NCI-H187 (cell line): ENCODE results near the gene PDHB.
"Not testable (repeated sequence)": the region's sequence is repeated elsewhere in the genome, so short reads cannot be mapped to it uniquely, and the experiment has no call there.

Experiments
- DNase-seq, 2 experiments: peaks; one replicate each; lab custom pipeline; 2025; lab: John Stamatoyannopoulos, UW

PDHB gene

GRCh38 chr3:58433400-58434167 lies at the start of gene PDHB:
Gene PDHB, minus strand, starts transcription at chr3:58433832. Its CDS starts 23 bp downstream, at chr3:58433809.
- peak; percentile 53 to 76 for DNase-seq

DNA sequence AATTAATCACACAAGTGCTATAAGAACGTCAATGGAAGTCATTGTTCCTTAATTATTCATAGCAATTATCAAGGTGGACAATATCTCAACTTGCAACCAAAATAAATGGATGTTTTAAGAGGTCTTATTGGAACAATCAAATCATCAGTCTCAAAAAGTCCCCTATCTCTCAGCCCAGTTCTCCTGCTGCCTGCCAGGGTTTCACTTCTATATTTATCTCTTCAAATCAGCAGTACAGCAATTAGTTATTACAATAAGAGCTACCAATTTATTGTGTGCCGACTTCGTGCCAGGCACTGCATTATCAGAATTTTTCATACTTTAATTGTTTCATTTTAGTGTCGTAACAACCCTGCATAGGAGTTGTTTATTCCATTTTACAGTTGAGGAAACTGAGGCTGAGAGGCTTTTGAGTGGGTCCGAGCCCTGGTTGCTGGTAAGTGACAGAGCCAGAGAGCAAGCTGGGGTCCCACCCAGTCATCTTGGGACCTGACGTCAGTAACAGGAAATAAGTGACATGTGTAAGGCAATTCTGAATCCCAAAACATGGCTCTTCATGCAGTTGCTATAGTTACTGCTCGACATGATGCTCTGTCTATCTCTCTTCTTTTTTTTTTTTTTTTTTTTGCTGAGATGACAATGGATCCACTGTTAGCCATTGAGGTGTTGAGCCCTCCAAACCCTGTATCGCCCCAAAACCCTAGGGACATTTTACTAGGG lies 49.4 kb upstream of the PDHB start:
- DNase-seq, result no peak

- no peak for DNase-seq
These were observed 46.7 kb upstream of the PDHB start for GRCh38 chr3:58480309-58480708.

GRCh38 chr3:58478781-58479180 lies 45.1 kb upstream of the PDHB start:
- DNase-seq, result no peak

DNA sequence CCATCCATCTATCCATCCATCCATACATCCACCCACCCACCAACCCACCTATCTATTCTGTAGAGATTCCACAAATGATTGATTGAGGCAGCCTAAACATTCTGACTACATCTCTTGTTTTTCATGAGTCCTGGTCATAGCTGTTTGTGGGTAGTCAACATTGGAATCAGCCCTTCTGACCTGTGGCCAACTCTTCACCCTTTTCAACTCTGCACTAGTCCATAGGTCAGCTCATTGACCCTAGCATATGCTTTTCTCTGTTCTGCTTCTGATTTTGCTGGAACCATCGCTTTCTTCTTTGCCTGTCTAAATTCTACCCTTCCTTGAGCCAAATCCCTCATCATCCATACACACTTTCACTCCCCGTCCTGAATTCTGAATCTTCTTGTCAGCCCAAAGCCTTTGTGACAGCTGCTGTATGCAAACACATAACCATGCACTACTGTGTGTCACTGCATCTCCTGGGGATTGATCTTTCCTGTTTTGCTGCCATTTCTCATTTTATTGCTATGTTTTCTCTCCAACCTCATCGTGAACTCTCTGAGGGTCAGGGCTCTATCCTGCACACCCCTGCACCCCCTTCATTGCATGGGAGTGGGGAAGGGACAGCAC lies 41.4 kb upstream of the PDHB start:
- no peak for DNase-seq

- no peak for DNase-seq
These were observed 40.8 kb upstream of the PDHB start for GRCh38 chr3:58474348-58474911.

DNA sequence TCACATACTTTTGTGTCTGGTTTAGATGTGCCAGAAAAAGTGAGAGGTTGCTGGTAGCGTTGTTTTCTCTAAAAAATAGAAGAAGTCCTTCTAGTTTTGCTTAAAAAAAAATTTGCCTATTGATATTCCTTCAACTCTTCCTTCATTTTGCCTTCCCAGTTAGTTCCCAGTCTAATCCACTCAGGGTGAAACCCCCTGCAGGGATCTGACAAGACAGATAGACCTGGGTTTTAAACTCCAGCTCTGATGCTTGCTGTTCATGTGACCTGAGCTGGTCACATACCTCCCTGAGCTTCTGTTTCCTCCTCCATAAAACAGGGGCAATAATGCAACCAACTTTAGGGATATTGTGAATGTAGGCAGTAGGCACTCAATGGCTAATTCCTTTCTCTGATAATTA lies 39.6 kb upstream of the PDHB start:
- no peak for DNase-seq

GRCh38 chr3:58471025-58471887 lies 37.6 kb upstream of the PDHB start:
- DNase-seq, result peak in 1 of 2 experiments; percentile 3

DNA sequence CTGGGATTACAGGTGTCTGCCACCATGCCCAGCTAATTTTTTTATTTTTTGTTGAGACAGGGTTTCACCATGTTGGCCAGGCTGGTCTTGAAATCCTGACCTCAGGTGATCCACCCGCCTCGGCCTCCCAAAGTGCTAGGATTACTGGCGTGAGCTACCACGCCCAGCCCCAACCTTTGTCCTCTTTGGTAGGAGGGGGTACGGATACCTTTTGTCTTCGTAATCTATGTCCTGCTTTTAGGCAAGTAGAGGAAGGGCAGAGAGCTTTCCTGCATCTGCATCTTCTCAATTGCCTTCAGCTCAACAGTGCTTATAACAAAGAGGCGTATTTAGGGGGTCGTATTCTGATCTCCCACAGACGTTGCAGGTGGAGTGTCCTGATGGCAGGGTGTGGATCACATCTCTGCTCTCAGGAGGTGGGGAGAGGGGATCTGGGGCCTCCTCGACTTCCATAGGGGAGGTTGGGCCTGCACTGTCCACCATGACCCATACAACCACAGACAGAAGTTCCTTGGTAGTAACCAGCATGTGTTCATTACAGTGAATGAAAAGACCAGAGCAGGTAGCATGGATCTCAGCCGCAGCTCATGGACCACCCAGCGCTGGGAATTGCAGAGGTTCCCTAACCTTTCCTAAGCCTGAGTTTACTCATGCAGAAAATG lies 36.9 kb upstream of the PDHB start:
- DNase-seq, result no peak

- DNase-seq, result no peak
These were observed 35.5 kb upstream of the PDHB start for GRCh38 chr3:58469096-58469495.

- DNase-seq, result no peak
These were observed 33.4 kb upstream of the PDHB start for GRCh38 chr3:58466899-58467563.

DNA sequence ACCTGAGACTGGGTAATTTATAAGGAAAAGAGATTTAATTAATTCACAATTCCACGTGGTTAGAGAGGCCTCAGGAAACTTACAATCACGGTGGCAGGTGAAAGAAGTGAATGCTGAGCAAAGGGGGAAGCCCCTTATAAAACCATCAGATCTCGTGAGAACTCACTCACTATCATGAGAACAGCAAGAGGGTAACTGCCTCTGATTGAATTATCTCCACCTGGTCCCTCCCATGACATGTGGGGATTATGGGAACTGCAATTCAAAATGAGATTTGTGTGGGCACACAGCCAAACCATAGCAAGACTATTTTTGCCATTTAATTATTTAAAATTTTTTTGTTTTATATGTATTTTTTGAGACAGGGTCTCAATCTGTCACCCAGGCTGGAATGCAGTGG lies 31.2 kb upstream of the PDHB start:
- DNase-seq, result no peak

DNA sequence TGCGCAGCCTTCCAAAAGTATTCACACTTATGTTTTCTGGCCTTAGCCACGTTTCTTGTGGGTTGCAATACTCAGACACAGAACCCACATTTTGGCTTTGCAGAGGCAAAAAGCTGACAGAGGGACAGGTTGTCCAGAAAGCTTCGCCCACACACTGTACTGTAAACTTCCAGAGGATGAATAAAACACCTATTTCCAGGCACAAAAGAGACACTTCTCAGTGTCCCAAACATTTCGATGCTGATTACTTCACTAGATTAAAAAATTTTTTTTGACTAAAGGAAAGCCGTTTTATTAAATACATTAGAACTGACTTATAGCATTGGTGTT lies 30.3 kb upstream of the PDHB start:
- no peak for DNase-seq

GRCh38 chr3:58463181-58463941 lies 29.7 kb upstream of the PDHB start:
- DNase-seq, result peak in 1 of 2 experiments; percentile 3

- no peak for DNase-seq
These were observed 29.2 kb upstream of the PDHB start for GRCh38 chr3:58462829-58463180.

DNA sequence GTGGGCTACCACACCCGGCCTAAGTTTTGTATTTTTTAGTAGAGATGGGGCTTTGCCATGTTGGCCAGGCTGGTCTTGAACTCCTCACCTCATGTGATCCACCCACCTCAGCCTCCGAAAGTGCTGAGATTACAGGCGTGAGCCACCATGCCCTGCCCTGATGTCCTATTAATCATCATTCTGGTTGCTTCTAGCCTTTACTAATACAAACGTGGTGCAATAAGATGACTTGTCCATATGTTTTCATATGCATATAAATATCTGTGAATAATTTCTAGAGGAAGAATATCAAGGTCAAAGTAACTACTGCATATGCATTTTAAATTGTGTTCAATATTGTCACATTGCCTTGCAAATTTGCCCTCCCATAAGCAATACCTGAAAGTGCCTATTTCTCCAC lies 25.5 kb upstream of the PDHB start:
- no peak for DNase-seq

DNA sequence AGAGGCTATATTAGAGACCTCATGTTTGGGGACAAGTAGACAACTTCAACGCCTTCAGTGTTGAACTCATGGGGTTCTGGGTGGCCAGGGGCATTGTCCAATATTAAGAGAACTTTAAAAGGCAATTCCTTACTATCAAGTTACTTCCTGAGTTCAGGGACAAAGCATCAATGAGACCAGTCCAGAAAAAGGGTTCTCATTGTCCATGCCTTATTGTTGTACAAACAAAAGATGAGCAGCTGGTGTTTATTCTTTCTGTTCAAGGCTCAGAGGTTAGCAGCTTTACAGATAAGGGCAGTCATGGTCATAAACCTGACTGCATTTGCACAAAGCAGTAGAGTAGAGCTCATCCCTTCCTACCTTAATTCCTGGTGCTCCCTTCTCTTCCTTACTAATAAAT lies 18.5 kb upstream of the PDHB start:
- no peak for DNase-seq

GRCh38 chr3:58441514-58442450 lies 8.2 kb upstream of the PDHB start:
- DNase-seq, result no peak

DNA sequence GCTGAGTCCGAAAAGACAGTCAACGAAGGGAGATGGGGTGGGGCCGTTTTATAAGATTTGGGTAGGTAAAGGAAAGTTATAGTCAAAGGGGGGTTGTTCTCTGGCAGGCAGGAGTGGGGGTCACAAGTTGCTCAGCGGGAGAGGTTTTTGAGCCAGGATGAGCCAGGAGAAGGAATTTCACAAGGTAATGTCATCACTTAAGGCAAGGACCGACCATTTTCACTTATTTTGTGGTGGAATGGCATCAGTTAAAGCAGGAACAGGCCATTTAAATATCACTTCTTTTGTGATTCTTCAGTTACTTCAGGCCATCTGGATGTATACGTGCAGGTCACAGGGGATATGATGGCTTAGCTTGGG lies 7.3 kb upstream of the PDHB start:
- DNase-seq, result not testable (repeated sequence)
